IMR-90 (cell line): ENCODE measurements around the gene TMPRSS15.

Source experiments
- MAFK ChIP-seq: IDR thresholded peaks from 2 replicates; pipeline ENCODE4 v1.6.1; 2012; ENCODE audit warnings: low read depth, low read length, improper control_type of control experiment
- RAD21 ChIP-seq: IDR thresholded peaks from 2 replicates; pipeline ENCODE4 v1.6.1; 2012; ENCODE audit warnings: low read length, improper control_type of control experiment
- TF ChIP-seq, protein P1 (sequence below): conservative IDR thresholded peaks from 2 replicates; pipeline ENCODE4 v1.5.1; 2012; ENCODE audit warnings: mild to moderate bottlenecking, low read depth, low read length, improper control_type of control experiment

DNA sequence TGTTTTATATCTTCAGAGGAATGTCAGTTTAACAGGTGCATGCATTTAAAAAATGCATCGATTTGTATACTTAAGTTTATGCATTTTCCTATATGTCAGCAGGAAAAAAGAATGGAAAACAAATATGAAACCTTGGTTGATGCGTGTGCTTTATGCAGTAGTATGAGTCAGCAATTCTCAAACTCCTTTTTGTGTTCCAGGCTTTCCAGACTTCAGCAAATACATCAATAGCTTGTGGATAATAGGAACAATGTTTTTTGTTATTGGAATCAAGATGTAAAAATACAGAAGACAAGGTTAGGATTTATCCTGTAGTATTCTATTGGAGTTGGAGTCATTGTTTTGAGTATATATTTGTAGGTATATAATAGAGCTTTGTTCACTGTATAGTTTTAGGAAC lies 113.7 kb downstream of the TMPRSS15 start:
- TF ChIP-seq, protein P1, sequence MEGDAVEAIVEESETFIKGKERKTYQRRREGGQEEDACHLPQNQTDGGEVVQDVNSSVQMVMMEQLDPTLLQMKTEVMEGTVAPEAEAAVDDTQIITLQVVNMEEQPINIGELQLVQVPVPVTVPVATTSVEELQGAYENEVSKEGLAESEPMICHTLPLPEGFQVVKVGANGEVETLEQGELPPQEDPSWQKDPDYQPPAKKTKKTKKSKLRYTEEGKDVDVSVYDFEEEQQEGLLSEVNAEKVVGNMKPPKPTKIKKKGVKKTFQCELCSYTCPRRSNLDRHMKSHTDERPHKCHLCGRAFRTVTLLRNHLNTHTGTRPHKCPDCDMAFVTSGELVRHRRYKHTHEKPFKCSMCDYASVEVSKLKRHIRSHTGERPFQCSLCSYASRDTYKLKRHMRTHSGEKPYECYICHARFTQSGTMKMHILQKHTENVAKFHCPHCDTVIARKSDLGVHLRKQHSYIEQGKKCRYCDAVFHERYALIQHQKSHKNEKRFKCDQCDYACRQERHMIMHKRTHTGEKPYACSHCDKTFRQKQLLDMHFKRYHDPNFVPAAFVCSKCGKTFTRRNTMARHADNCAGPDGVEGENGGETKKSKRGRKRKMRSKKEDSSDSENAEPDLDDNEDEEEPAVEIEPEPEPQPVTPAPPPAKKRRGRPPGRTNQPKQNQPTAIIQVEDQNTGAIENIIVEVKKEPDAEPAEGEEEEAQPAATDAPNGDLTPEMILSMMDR, result no peak
- TF ChIP-seq RAD21, result no peak
- TF ChIP-seq MAFK, result peak; percentile 64
